NCI-H446 (cell line): ENCODE measurements around the gene SH3TC1.
A peak's percentile ranks its signal among the peaks of the same experiment; 100 is the strongest.

Experiments
- DNase-seq, 2 experiments: peaks; one replicate each; lab custom pipeline; 2025; lab: John Stamatoyannopoulos, UW

SH3TC1 gene

GRCh38 chr4:8262637-8263322, 63.7 kb downstream of the SH3TC1 start:
- DNase-seq: no peak

DNA sequence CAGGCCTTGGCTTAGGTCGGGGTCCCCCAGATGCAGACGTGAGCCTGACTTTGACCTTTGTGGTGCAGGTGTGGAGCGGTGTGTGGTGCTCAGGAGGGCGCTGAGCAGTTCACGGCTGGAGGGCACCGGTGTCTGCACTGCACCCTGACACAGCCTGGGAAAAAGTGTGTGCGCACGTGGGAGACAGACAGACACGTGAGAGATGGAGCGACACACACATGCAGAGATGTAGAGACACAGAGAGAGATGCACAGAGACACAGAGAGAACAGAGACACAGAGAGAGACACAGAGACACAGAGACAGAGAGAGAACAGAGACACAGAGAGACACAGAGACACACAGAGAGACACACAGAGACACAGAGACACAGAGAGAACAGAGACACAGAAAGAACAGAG, 64.3 kb downstream of the SH3TC1 start:
- no peak for DNase-seq

DNA sequence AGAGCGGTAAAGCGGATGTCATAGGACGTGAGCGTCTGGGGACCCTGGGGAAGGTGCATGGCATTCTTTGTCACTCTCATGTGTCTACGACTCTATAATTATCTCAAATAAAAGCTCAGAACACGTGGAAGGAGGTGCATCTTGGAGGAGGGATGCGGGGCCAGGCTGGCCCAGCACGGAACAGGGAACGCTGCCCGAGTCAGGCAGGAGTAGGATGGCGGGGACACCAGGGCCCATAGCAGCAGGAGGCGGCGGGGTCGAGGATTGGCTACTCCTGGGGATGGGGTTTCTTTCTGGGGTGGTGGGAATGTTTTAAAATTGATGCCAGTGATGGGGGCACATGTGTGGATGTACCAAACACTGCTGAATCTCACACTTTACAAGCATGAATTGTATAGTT, 65.0 kb downstream of the SH3TC1 start:
- no peak for DNase-seq

DNA sequence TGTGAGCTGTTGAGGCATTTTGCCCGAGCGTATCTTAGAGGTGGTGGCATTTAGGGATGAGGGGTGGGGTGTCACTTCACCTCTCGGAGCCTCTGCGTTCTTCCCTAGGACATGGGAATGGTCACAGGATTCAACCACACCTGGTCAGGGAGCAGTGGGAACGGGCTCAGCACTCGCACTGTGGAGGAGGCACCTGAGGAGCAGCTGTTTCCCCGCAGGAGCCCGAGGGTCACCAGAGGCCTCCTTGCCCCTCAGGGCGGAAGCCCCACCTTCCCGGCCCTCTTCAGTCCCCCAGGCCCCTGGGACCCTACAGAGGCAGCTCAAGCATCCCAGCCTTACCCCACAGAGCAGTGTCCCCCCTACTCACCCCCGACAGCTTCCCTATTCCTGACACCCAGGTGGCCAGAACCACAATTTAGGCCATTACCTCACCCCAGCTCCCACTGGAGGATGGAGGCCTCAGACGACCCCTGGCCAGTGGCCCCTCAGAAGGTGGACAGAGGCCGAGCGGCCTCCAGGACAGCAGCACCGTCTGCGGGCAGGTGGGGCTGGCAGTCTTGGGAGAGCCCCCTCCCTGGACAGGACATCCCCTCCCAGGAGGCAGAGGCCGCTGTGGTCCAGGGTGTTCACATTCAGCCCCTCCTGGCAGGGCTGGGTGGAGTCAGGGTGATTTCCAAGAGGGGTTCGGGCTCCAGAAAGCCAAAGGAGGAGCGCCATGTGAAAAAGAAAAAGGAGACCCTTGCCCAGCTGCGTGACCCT, 66.3 kb downstream of the SH3TC1 start:
- no peak for DNase-seq

DNA sequence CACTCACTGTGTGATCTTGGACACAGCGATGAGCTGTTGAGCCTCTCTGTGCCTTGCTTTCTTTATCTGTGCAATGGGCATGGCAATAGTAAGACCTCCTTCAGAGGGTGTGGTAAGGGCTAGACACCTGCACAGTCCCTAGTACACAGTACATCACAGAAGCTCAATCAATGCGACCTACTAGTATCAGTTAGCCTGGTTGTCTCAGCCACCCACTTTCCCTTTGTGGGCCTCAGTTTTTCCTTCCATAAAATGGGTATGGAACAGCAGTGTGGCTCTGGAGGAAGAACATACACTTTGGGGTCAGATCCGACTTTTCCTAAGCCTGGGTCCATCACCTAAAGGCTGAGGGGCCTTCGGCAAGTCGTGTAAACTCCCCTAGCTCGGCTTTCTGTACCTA, 67.0 kb downstream of the SH3TC1 start:
- no peak for DNase-seq

DNA sequence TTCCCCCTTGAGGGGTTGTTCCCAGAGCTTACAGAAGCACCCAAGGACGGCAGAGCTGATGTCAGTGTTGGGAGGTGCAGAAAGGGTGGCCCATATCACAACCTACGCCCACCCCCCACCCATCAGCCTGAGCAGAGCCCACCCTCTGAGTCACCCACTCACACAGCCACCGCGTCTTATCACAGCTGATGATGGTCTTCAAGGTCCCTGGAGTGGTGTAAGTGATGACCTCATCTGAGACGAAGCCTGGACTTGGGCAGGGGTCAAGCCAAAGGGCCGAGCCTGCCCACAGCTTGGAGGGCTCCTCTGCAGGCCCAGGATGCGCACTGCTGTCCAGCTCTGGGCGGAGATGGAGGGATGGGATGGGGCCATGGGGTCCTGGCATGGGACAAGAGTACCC, 67.4 kb downstream of the SH3TC1 start:
- DNase-seq: no peak

DNA sequence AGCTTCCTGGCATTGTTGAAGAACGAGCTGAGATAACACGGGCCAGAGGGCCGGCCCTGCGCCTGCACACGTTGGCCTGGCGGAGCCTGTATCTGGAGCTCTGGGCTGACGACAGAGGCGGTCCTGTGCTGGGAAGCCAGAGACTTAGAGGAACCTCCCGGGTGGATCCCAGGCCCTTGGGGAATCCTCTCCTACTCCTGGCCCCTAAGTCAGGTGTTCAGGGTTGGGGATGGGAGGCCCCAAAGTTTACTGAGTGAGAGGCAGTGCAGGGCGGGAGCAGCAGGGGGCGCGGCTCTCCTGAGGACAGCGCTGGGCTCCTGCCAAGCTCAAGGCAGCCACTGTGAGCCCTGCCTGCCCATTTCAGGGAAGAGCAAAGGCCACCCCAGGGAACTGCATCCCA, 68.0 kb downstream of the SH3TC1 start:
- DNase-seq: no peak

GRCh38 chr4:8268211-8268610, 69.1 kb downstream of the SH3TC1 start:
- no peak for DNase-seq

GRCh38 chr4:8268901-8269534, 69.9 kb downstream of the SH3TC1 start:
- DNase-seq: no peak

DNA sequence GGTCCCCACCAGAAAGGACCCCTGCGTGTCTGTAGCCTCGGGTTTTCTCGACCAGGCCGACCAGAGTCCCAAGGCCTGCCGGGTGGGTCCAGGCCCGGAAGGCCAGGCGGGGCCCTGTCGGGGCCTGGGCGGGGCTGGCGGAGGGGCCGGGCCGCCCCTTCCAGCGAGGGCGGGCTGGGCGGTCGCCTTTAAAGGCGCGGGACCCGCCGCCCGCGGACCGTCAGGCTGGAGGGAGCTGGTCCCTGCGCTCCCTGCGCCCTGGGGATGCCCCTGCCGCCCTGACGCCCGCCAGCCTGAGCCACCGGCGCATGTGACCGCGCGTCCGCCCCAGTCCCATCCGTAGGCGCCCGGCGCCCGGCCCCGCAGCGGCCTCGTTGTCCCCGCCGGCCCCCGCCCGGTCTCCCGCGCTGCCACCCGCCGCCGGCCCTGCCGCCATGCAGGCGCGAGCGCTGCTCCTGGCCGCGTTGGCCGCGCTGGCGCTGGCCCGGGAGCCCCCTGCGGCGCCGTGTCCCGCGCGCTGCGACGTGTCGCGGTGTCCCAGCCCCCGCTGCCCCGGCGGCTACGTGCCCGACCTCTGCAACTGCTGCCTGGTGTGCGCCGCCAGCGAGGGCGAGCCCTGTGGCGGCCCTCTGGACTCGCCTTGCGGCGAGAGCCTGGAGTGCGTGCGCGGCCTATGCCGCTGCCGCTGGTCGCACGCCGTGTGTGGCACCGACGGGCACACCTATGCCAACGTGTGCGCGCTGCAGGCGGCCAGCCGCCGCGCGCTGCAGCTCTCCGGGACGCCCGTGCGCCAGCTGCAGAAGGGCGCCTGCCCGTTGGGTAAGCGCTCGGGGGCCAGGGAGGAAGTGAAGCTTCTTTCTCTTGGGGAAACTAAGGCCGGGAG, 70.7 kb downstream of the SH3TC1 start, which contains the start of gene HTRA3:
Gene HTRA3, plus strand, starts transcription at position 220 of the 883 bp plus-strand sequence. Its CDS starts 215 bp downstream, at position 435.
- no peak for DNase-seq

DNA sequence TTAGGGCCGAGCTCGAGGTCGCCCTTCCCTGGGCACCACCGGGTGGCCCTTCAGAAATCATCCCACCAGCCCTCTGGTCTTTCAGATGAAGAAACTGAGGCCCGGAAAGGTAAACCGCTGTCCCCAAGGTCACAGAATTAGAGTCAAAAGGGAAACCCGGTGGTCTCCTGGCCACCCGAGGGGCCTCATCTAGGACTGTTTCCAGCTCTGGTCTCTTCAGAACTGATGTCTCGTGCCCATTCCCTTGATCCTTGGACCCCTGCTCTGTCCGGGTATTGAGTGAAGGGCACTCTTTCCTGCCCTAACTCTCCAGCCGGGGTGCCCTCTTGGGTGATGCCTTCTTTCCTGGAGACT, 71.3 kb downstream of the SH3TC1 start:
- DNase-seq: no peak

DNA sequence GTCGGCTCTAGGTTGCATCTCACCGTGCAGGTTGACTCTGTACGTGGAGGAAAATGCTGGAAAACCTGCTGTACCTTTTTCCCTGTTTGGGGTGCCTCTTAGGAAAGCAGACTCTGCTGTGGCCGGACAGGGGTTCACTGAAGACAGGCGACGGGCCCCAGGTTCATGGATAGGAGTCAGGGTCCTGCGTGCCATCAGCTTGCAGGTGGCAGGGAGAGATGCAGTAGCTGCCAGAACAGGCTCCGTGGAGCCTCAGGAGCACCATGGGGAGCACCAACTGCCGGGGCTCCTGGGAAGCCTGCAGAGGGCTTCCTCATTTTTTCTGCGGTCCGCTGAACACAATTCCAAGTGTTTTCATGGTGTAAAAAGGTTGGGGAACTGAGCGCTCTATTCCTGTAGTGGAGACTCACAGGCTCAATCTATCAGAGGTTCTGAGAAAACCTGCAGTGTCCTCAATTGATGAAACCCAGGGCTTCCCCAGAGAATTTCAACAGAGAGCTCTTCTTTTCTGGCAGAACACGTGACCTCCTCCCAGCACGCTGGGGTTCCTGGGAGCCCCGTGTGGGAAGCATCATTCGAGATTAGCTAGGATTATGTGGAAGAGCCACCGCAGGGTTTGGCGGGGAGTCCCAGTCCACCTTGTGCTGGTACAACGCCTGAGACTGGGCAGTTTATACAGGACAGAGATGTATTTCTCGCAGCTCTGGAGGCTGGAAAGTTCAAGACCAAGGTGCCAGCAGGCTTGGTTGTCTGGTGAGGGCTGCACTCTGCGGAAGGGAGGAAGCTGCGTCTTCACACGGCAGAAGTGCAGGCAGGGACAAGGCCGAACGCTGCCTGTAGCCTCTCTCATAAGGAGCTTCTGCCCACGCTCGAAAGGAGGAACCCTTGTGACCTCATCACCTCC, 72.1 kb downstream of the SH3TC1 start:
- no peak for DNase-seq

DNA sequence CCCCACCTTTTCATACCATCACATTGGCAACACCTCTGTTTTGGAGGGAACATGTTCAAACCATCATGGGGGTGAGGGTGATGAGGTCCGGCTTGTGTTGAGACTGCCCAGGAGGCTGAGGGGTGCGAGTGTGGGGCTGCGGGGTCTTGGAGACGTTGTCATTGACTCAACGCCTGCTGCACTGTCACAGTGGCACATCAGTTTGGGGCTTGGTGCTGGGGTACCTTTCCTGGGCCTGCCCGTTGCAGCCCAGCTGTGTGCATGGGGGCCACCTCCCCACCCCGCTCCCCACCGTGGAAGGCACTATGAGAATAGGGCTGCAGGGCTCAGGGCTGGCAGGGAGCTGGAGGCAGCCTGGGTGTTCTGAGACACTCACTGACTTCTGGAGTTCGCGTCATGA, 72.7 kb downstream of the SH3TC1 start:
- DNase-seq: no peak

DNA sequence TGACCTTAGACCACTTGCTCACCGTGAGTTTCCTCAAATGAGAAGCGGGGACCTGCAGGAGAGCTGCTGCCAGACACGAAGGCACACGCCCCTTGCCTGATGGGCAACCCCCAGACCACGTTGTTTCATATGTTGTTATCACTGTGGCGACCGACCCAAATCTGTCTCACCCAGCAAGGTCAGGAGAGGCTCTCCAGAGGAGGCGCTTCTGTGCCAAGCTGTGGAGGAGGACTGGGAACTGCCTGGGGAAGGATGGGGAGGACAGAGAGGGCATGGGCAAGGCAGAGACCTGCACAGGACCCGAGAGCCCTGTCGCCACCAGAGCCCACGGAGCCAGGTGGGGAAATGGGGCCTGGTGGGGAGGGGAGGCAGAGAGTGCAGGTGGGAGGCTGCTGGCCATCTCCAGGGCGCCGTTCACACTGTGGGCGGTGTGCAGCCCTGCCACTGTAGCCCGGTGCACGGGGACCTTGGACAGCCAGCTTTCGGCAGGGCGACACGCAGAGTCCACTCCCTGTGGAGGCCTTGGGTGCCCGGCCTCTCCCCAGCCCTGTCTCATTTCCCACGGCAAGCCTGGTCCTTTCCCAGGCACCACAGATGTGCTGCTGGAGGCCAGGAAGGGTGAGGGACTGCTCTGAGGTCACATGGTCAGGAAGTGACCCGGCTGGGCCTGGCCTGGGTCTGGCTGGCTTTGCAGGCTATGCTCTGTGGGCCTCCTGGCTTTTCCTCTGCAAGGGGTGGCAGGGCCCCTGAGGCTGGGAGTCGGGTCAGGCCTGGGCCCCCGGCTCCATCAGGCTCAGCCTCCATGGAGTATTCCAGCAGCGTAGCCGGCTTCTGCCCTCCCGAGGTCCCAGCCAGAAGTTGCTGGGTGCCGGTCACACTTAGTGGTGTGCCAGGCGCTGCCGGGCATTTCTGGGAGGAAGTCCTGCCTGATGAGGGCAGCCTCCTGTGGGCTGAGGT, 73.7 kb downstream of the SH3TC1 start:
- no peak for DNase-seq

DNA sequence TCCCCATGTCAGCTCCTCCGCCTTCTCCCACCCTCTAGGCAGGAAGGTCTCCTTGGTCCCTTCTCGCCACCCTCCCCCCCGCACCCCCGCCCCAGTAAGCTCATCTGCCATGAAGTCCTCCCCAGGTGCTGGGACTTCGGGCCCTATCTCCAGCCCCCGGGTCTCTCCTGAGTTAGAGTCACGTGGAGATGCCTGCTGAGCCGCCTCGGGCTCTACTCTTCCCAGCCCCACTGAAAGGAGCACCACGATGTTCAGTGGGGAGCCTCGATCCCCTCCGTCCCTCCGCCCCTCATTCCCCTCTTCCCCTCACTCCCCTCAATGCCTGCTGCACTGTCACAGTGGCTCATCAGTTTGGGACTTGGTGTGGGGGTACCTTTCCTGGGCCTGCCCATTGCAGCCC, 74.4 kb downstream of the SH3TC1 start:
- DNase-seq: no peak

DNA sequence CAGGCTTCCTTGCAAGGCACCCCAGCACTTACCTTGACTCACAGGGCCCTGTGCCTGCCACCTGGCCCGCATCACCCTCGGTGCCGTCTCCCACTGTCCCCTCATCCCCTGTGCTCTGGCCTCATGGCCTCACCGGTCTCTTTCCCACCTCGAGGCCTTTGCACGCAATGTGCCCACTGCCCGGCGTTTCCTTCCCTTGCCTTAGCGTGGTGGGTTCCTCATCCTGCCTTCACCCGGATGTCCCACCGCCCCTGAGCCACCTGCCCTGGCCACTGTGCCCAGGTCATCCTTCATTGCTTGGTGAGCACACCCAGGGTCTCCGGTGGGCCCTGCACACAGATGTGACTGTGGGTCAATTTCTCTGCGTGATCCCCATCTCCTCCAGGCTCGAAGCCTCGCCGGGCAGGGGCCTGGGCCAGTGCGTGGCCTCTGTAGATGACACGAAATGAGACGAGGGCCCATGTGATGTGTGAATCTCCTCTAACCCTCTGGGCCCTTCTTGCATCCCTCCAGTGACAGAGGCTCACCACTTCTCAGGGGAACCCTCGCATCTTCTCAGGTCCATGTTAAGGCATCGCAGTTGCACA, 75.1 kb downstream of the SH3TC1 start:
- DNase-seq: no peak

GRCh38 chr4:8274765-8275547, 75.9 kb downstream of the SH3TC1 start:
- peak; percentile 46 to 82 for DNase-seq

GRCh38 chr4:8275548-8275910, 76.4 kb downstream of the SH3TC1 start:
- DNase-seq: no peak
